ENCODE data around the gene GPBP1L1. TPM values are rescaled to one million over a fixed set of nuclear protein-coding genes. Genes with fewer than 3 reads are reported as not detected.
"Not testable (repeated sequence)": the region's sequence is repeated elsewhere in the genome, so short reads cannot be mapped to it uniquely, and the experiment has no call there.

Gene GPBP1L1
- total RNA-seq, 1 donor from 2014 or later: 132 TPM

GRCh38 chr1:45635211-45635610 is 51.1 kb downstream of the GPBP1L1 start:
- no peak for DNase-seq (ENCODE audit: low spot score)

- DNase-seq (ENCODE audit: low spot score): no peak
These were observed 55.9 kb downstream of the GPBP1L1 start for GRCh38 chr1:45630429-45630828.

- DNase-seq (ENCODE audit: low spot score): no peak
These were observed 57.3 kb downstream of the GPBP1L1 start for GRCh38 chr1:45629035-45629434.

GRCh38 chr1:45623972-45624371 is 62.4 kb downstream of the GPBP1L1 start, which contains the start of gene CCDC17:
Gene CCDC17, minus strand, starts transcription at chr1:45624054. Its CDS starts 145 bp downstream, at chr1:45623909.
- no peak for DNase-seq (ENCODE audit: low spot score)

GRCh38 chr1:45622524-45623394 is 63.6 kb downstream of the GPBP1L1 start:
- DNase-seq (ENCODE audit: low spot score): no peak

- no peak for DNase-seq (ENCODE audit: low spot score)
These were observed 64.3 kb downstream of the GPBP1L1 start for GRCh38 chr1:45621895-45622523.

- no peak for DNase-seq (ENCODE audit: low spot score)
These were observed 64.9 kb downstream of the GPBP1L1 start for GRCh38 chr1:45621501-45621836.

GRCh38 chr1:45620588-45621500 is 65.5 kb downstream of the GPBP1L1 start:
- DNase-seq (ENCODE audit: low spot score): no peak

- no peak for DNase-seq (ENCODE audit: low spot score)
These were observed 67.0 kb downstream of the GPBP1L1 start for GRCh38 chr1:45619149-45619921.

- DNase-seq (ENCODE audit: low spot score): no peak
These were observed 68.7 kb downstream of the GPBP1L1 start for GRCh38 chr1:45617618-45618017.

GRCh38 chr1:45615885-45616284 is 70.4 kb downstream of the GPBP1L1 start:
- no peak for DNase-seq (ENCODE audit: low spot score)

GRCh38 chr1:45612941-45613579 is 73.3 kb downstream of the GPBP1L1 start:
- DNase-seq (ENCODE audit: low spot score): no peak

- DNase-seq (ENCODE audit: low spot score): no peak
These were observed 75.6 kb downstream of the GPBP1L1 start for GRCh38 chr1:45610589-45611226.

GRCh38 chr1:45608175-45609156 is 77.9 kb downstream of the GPBP1L1 start:
- no peak for DNase-seq (ENCODE audit: low spot score)

- DNase-seq (ENCODE audit: low spot score): no peak
These were observed 78.8 kb downstream of the GPBP1L1 start for GRCh38 chr1:45607404-45608074.

- no peak for DNase-seq (ENCODE audit: low spot score)
These were observed 82.1 kb downstream of the GPBP1L1 start for GRCh38 chr1:45604239-45604638.

- not testable (repeated sequence) for DNase-seq (ENCODE audit: low spot score)
These were observed 89.6 kb downstream of the GPBP1L1 start for GRCh38 chr1:45596765-45597164.

GRCh38 chr1:45594412-45594811 is 91.9 kb downstream of the GPBP1L1 start:
- no peak for DNase-seq (ENCODE audit: low spot score)

GRCh38 chr1:45589861-45590260 is 96.5 kb downstream of the GPBP1L1 start:
- no peak for DNase-seq (ENCODE audit: low spot score)
